Coronary artery (tissue), 2 donors: Measurements from ENCODE around the gene BMF.

Source experiments
- DNase-seq: peaks from one replicate; pipeline ENCODE4 v3.0.0-alpha.2; 2017; ENCODE audit warnings: low spot score
- H3K27ac ChIP-seq, 2 donors: fragments of 200-600 bp; sonication (generic); one replicate each; pipeline ENCODE4 v1.5.1; 2016 to 2019
- H3K4me3 ChIP-seq: fragments of 200-600 bp; sonication (generic); 2 replicates; pipeline ENCODE4 v1.5.1; 2016; ENCODE audit warnings: mild to moderate bottlenecking, moderate library complexity
- TF ChIP-seq, protein P1 (sequence below): fragments of 200-600 bp; sonication (generic); IDR thresholded peaks from one replicate; pipeline ENCODE4 v1.5.1; 2019; ENCODE audit warnings: antibody characterized with exemption

Gene BMF

GRCh38 chr15:40087068-40087810 lies 21.4 kb downstream of the BMF start:
- DNase-seq, result no peak
- no peak overlapping the region for H3K4me3 ChIP-seq
- H3K27ac ChIP-seq, result no peak overlapping the region
- TF ChIP-seq, protein P1, sequence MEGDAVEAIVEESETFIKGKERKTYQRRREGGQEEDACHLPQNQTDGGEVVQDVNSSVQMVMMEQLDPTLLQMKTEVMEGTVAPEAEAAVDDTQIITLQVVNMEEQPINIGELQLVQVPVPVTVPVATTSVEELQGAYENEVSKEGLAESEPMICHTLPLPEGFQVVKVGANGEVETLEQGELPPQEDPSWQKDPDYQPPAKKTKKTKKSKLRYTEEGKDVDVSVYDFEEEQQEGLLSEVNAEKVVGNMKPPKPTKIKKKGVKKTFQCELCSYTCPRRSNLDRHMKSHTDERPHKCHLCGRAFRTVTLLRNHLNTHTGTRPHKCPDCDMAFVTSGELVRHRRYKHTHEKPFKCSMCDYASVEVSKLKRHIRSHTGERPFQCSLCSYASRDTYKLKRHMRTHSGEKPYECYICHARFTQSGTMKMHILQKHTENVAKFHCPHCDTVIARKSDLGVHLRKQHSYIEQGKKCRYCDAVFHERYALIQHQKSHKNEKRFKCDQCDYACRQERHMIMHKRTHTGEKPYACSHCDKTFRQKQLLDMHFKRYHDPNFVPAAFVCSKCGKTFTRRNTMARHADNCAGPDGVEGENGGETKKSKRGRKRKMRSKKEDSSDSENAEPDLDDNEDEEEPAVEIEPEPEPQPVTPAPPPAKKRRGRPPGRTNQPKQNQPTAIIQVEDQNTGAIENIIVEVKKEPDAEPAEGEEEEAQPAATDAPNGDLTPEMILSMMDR, result no peak

DNA sequence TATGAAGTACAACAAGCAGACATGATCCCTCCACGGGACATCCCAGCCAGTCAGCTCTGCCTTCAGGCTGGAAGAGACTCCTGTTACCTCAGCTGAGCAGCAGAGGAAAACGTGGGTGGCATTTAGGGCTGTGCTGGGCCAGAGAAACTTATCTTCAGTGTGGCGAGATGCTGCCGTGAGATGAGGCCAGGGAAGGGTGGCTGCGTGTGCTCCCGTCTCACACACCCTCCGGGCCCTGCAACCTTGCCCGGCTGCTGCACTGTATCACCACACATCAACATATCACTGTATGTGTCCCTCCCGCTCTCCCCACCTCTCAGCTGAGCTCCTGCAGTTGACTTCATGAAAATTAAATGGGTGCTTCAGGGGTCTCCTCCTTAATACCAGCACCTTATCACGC lies 23.4 kb downstream of the BMF start:
- Histone ChIP-seq H3K27ac (no peak overlapping the region), H3K4me3 (no peak overlapping the region)
- no peak for DNase-seq
- TF ChIP-seq, protein P1, result no peak

GRCh38 chr15:40084650-40085049 lies 24.0 kb downstream of the BMF start:
- Histone ChIP-seq H3K4me3 (no peak overlapping the region), H3K27ac (no peak overlapping the region)
- TF ChIP-seq, protein P1, result no peak
- DNase-seq, result no peak

GRCh38 chr15:40082195-40082883 lies 26.3 kb downstream of the BMF start:
- TF ChIP-seq, protein P1, result no peak
- DNase-seq, result no peak
- H3K27ac ChIP-seq, result peak overlapping the region; percentile 52 to 58
- peak overlapping the region; percentile 67 for H3K4me3 ChIP-seq

DNA sequence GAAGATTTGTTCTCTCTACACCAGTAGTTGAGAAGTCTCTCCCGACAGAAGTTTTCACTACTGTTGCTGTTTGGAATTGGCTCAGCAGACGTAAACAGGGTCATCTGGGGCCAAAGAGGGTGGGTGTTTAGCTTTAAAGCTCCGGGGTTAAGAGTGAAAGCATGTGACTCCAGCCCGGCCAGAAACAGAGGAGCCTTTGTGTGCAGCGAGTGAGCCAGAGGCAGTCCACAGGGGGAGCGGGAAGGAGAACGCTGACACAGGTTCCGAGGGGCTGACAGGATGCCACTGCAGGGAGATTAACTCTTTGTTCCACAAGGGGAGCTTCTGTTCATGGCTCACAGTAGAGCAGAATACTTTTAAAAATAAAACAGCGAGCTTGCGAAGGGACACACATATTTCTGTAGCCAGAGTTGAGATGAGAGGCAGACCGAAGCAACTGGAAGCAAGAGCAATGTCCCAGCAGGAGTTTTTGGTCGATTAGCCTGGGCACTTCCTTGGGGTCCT lies 26.9 kb downstream of the BMF start:
- Histone ChIP-seq H3K4me3 (peak overlapping the region; percentile 67), H3K27ac (peak overlapping the region; percentile 52 to 58)
- TF ChIP-seq, protein P1, result no peak
- peak; percentile 74 for DNase-seq

GRCh38 chr15:40080847-40081246 lies 27.8 kb downstream of the BMF start:
- no peak for DNase-seq
- no peak overlapping the region for H3K4me3 ChIP-seq
- peak overlapping the region in 1 of 2 donors; percentile 26 for H3K27ac ChIP-seq
- TF ChIP-seq, protein P1, result no peak
